CD4-positive, CD25-positive, alpha-beta regulatory T cell (primary cell): Measurements from ENCODE around the gene MOAP1. TPM values are rescaled to one million over a fixed set of nuclear protein-coding genes. Genes with fewer than 3 reads are reported as not detected.

Experiments
- ATAC-seq, 2 donors: fragments of 150-1000 bp; cut with Tn5 transposase; one replicate each; pipeline ENCODE4 v1.10.0; 2021; ENCODE audit warnings: low read depth in 2 of 2, moderate number of reproducible peaks in 2 of 2, moderate library complexity in 1 of 2
- DNase-seq, 3 donors: peaks; one replicate each; pipeline versions ENCODE4 v3.0.0 to v3.0.0-alpha.2; 2012 to 2022; ENCODE audit warnings: mixed read lengths in 1 of 3
- H3K27ac ChIP-seq: one replicate; pipeline ENCODE4 v1.7.0; 2013; ENCODE audit warnings: mild to moderate bottlenecking, low read length; ENCODE audit not compliant: insufficient read depth, poor library complexity, severe bottlenecking
- H3K27me3 ChIP-seq: one replicate; pipeline ENCODE4 v1.7.0; 2013; ENCODE audit warnings: low read length; ENCODE audit not compliant: control insufficient read depth, insufficient read depth
- H3K36me3 ChIP-seq: one replicate; pipeline ENCODE4 v1.7.0; 2013; ENCODE audit warnings: mild to moderate bottlenecking, low read length, moderate library complexity; ENCODE audit not compliant: control insufficient read depth, insufficient read depth
- H3K4me1 ChIP-seq: 2 replicates; pipeline ENCODE4 v1.7.0; 2013; ENCODE audit warnings: mild to moderate bottlenecking, low read length; ENCODE audit not compliant: insufficient read depth, control insufficient read depth, poor library complexity, severe bottlenecking
- H3K4me3 ChIP-seq: one replicate; pipeline ENCODE4 v1.7.0; 2013; ENCODE audit warnings: low read depth, mild to moderate bottlenecking, low read length, moderate library complexity
- H3K9me3 ChIP-seq, 2 experiments: 1 replicate in 1 of 2; 2 replicates in 1 of 2; pipeline ENCODE4 v1.7.0; 2013; ENCODE audit warnings: low read length in 2 of 2, mild to moderate bottlenecking in 1 of 2, moderate library complexity in 1 of 2; ENCODE audit not compliant: control insufficient read depth in 2 of 2
- H3K27ac Mint-ChIP-seq, 3 donors: one replicate each; pipeline ENCODE4 v1.8.0; 2020 to 2022; ENCODE audit warnings: mild to moderate bottlenecking in 3 of 3, mixed read lengths in 3 of 3, moderate library complexity in 2 of 3
- H3K27me3 Mint-ChIP-seq: one replicate; pipeline ENCODE4 v1.8.0; 2022; ENCODE audit warnings: mild to moderate bottlenecking, mixed read lengths
- H3K36me3 Mint-ChIP-seq: one replicate; pipeline ENCODE4 v1.8.0; 2020; ENCODE audit warnings: mixed read lengths
- H3K4me1 Mint-ChIP-seq, 4 donors: one replicate each; pipeline ENCODE4 v1.8.0; 2020 to 2022; ENCODE audit warnings: mixed read lengths in 4 of 4, mild to moderate bottlenecking in 1 of 4
- H3K4me3 Mint-ChIP-seq, 4 donors: one replicate each; pipeline ENCODE4 v1.8.0; 2020 to 2022; ENCODE audit warnings: mild to moderate bottlenecking in 4 of 4, mixed read lengths in 4 of 4, moderate library complexity in 3 of 4
- H3K9me3 Mint-ChIP-seq, 7 donors: one replicate each; pipeline ENCODE4 v1.8.0; 2020 to 2022; ENCODE audit warnings: mixed read lengths in 7 of 7, mild to moderate bottlenecking in 3 of 7, moderate library complexity in 2 of 7
- polyA plus RNA-seq, 4 donors: library from polyadenylated mRNA; unstranded; fragments of 300-500 nt; fragmentation: Illumina TruSeq; gene quantifications; one replicate each; pipeline ENCODE4 v1.2.3, GENCODE V29; 2021
- total RNA-seq: library from RNA; stranded (reverse); gene quantifications from one replicate; pipeline ENCODE4 v1.2.3, GENCODE V29; 2022

MOAP1 gene
- total and polyA plus RNA-seq, 5 donors from 2014 or later = 66.4 to 88.1 (median 80.5) TPM

- no peaks in the 10 kb centered on the region for H3K36me3 Mint-ChIP-seq
- H3K4me3 ChIP-seq = no peak overlapping the region
- peaks cover 13% of the 10 kb centered on the region for H3K27me3 Mint-ChIP-seq
- ATAC-seq (no peak), DNase-seq (no peak)
- no peak overlapping the region for H3K27ac Mint-ChIP-seq
- no peak overlapping the region for H3K4me3 Mint-ChIP-seq
- no peaks in the 10 kb centered on the region for H3K4me1 ChIP-seq
- no peak overlapping the region for H3K27ac ChIP-seq
- H3K9me3 ChIP-seq = no peaks in the 10 kb centered on the region
- no peaks in the 10 kb centered on the region for H3K9me3 Mint-ChIP-seq
- no peaks in the 10 kb centered on the region for H3K36me3 ChIP-seq
- H3K4me1 Mint-ChIP-seq = peaks cover 0 to 10% (median 4%) of the 10 kb centered on the region in 4 donors
- no peaks in the 10 kb centered on the region for H3K27me3 ChIP-seq
Measured at GRCh38 chr14:93136009-93136408, 48.7 kb downstream of the MOAP1 start.

GRCh38 chr14:93135399-93135798, 49.3 kb downstream of the MOAP1 start:
- DNase-seq = no peak
- no peaks in the 10 kb centered on the region for H3K27me3 ChIP-seq
- no peaks in the 10 kb centered on the region for H3K36me3 Mint-ChIP-seq
- H3K27me3 Mint-ChIP-seq = peaks cover 13% of the 10 kb centered on the region
- H3K9me3 ChIP-seq = no peaks in the 10 kb centered on the region
- no peaks in the 10 kb centered on the region for H3K9me3 Mint-ChIP-seq
- no peak overlapping the region for H3K27ac Mint-ChIP-seq
- ATAC-seq = no peak
- H3K4me1 Mint-ChIP-seq = peaks cover 0 to 10% (median 4%) of the 10 kb centered on the region in 4 donors
- H3K4me3 ChIP-seq = no peak overlapping the region
- H3K4me1 ChIP-seq = no peaks in the 10 kb centered on the region
- H3K4me3 Mint-ChIP-seq = no peak overlapping the region
- no peak overlapping the region for H3K27ac ChIP-seq
- H3K36me3 ChIP-seq = no peaks in the 10 kb centered on the region

- Mint-ChIP-seq H3K36me3 (no peaks in the 10 kb centered on the region), H3K27me3 (peaks cover 6% of the 10 kb centered on the region), H3K9me3 (no peaks in the 10 kb centered on the region), H3K4me3 (no peak overlapping the region), H3K27ac (no peak overlapping the region), H3K4me1 (peaks cover 0 to 4% (median 1%) of the 10 kb centered on the region in 4 donors)
- ATAC-seq (no peak), DNase-seq (no peak)
- Histone ChIP-seq H3K4me1 (no peaks in the 10 kb centered on the region), H3K9me3 (no peaks in the 10 kb centered on the region), H3K4me3 (no peak overlapping the region), H3K36me3 (no peaks in the 10 kb centered on the region), H3K27me3 (no peaks in the 10 kb centered on the region), H3K27ac (no peak overlapping the region)
Measured at GRCh38 chr14:93133464-93133863, 51.2 kb downstream of the MOAP1 start.

- Mint-ChIP-seq H3K27me3 (peaks cover 13% of the 10 kb centered on the region), H3K27ac (no peak overlapping the region), H3K9me3 (no peaks in the 10 kb centered on the region), H3K36me3 (no peaks in the 10 kb centered on the region), H3K4me1 (peaks cover 0 to 4% (median 1%) of the 10 kb centered on the region in 4 donors), H3K4me3 (no peak overlapping the region)
- no peak overlapping the region for H3K4me3 ChIP-seq
- no peaks in the 10 kb centered on the region for H3K27me3 ChIP-seq
- no peaks in the 10 kb centered on the region for H3K36me3 ChIP-seq
- ATAC-seq (peak in 1 of 2 donors; percentile 62), DNase-seq (peak in 2 of 3 donors; percentile 24 to 45)
- H3K9me3 ChIP-seq = no peaks in the 10 kb centered on the region
- H3K4me1 ChIP-seq = no peaks in the 10 kb centered on the region
- no peak overlapping the region for H3K27ac ChIP-seq
Measured at GRCh38 chr14:93132472-93133065, 52.1 kb downstream of the MOAP1 start.

Other genes with a start within 250 kb of the MOAP1 start
- 54.1 TPM for gene ITPK1, start 69.0 kb downstream of the MOAP1 start, total RNA-seq
- gene ITPK1, start 69.0 kb downstream of the MOAP1 start, polyA plus RNA-seq = 10 to 100 TPM; 19.5 to 24.5 (median 21.3) TPM
- gene LYSET, start 420 bp upstream of the MOAP1 start, total RNA-seq = 6.9 TPM
- gene LYSET, start 420 bp upstream of the MOAP1 start, polyA plus RNA-seq = 10 to 100 TPM; 34.2 to 43.1 (median 36.9) TPM
- 7.1 TPM for gene GON7, start 22.2 kb upstream of the MOAP1 start, total RNA-seq
- 10 to 100 TPM; 25.4 to 31.0 (median 30.4) TPM for gene GON7, start 22.2 kb upstream of the MOAP1 start, polyA plus RNA-seq
- 13.2 TPM for gene UBR7, start 22.4 kb upstream of the MOAP1 start, total RNA-seq
- 10 to 100 TPM; 36.2 to 45.4 (median 38.2) TPM for gene UBR7, start 22.4 kb upstream of the MOAP1 start, polyA plus RNA-seq
- gene BTBD7, start 148.1 kb upstream of the MOAP1 start, total RNA-seq = 27.8 TPM
- gene BTBD7, start 148.1 kb upstream of the MOAP1 start, polyA plus RNA-seq = 10 to 100 TPM in 2 of 4 donors, 1 to 10 TPM in 2; 6.5 to 10.8 (median 10.2) TPM
- not detected for gene COX8C, start 162.3 kb upstream of the MOAP1 start, total RNA-seq
- under 1 TPM in 1 of 4 donors, not detected in 3; 0.47 TPM for gene COX8C, start 162.3 kb upstream of the MOAP1 start, polyA plus RNA-seq
- not detected for gene UNC79, start 246.0 kb upstream of the MOAP1 start, total RNA-seq
- gene UNC79, start 246.0 kb upstream of the MOAP1 start, polyA plus RNA-seq = not detected